CD4-positive, CD25-positive, alpha-beta regulatory T cell (primary cell): Measurements from ENCODE around the gene LYPD3. TPM values are rescaled to one million over a fixed set of nuclear protein-coding genes. Genes with fewer than 3 reads are reported as not detected.

ENCODE experiments used
- ATAC-seq, 2 donors: fragments of 150-1000 bp; cut with Tn5 transposase; one replicate each; pipeline ENCODE4 v1.10.0; 2021; ENCODE audit warnings: low read depth in 2 of 2, moderate number of reproducible peaks in 2 of 2, moderate library complexity in 1 of 2
- DNase-seq, 3 donors: peaks; one replicate each; pipeline versions ENCODE4 v3.0.0 to v3.0.0-alpha.2; 2012 to 2022; ENCODE audit warnings: mixed read lengths in 1 of 3
- H3K27ac ChIP-seq: one replicate; pipeline ENCODE4 v1.7.0; 2013; ENCODE audit warnings: mild to moderate bottlenecking, low read length; ENCODE audit not compliant: insufficient read depth, poor library complexity, severe bottlenecking
- H3K27me3 ChIP-seq: one replicate; pipeline ENCODE4 v1.7.0; 2013; ENCODE audit warnings: low read length; ENCODE audit not compliant: control insufficient read depth, insufficient read depth
- H3K36me3 ChIP-seq: one replicate; pipeline ENCODE4 v1.7.0; 2013; ENCODE audit warnings: mild to moderate bottlenecking, low read length, moderate library complexity; ENCODE audit not compliant: control insufficient read depth, insufficient read depth
- H3K4me1 ChIP-seq: 2 replicates; pipeline ENCODE4 v1.7.0; 2013; ENCODE audit warnings: mild to moderate bottlenecking, low read length; ENCODE audit not compliant: insufficient read depth, control insufficient read depth, poor library complexity, severe bottlenecking
- H3K4me3 ChIP-seq: one replicate; pipeline ENCODE4 v1.7.0; 2013; ENCODE audit warnings: low read depth, mild to moderate bottlenecking, low read length, moderate library complexity
- H3K9me3 ChIP-seq, 2 experiments: 1 replicate in 1 of 2; 2 replicates in 1 of 2; pipeline ENCODE4 v1.7.0; 2013; ENCODE audit warnings: low read length in 2 of 2, mild to moderate bottlenecking in 1 of 2, moderate library complexity in 1 of 2; ENCODE audit not compliant: control insufficient read depth in 2 of 2
- H3K27ac Mint-ChIP-seq, 3 donors: one replicate each; pipeline ENCODE4 v1.8.0; 2020 to 2022; ENCODE audit warnings: mild to moderate bottlenecking in 3 of 3, mixed read lengths in 3 of 3, moderate library complexity in 2 of 3
- H3K27me3 Mint-ChIP-seq: one replicate; pipeline ENCODE4 v1.8.0; 2022; ENCODE audit warnings: mild to moderate bottlenecking, mixed read lengths
- H3K36me3 Mint-ChIP-seq: one replicate; pipeline ENCODE4 v1.8.0; 2020; ENCODE audit warnings: mixed read lengths
- H3K4me1 Mint-ChIP-seq, 4 donors: one replicate each; pipeline ENCODE4 v1.8.0; 2020 to 2022; ENCODE audit warnings: mixed read lengths in 4 of 4, mild to moderate bottlenecking in 1 of 4
- H3K4me3 Mint-ChIP-seq, 4 donors: one replicate each; pipeline ENCODE4 v1.8.0; 2020 to 2022; ENCODE audit warnings: mild to moderate bottlenecking in 4 of 4, mixed read lengths in 4 of 4, moderate library complexity in 3 of 4
- H3K9me3 Mint-ChIP-seq, 7 donors: one replicate each; pipeline ENCODE4 v1.8.0; 2020 to 2022; ENCODE audit warnings: mixed read lengths in 7 of 7, mild to moderate bottlenecking in 3 of 7, moderate library complexity in 2 of 7
- polyA plus RNA-seq, 4 donors: library from polyadenylated mRNA; unstranded; fragments of 300-500 nt; fragmentation: Illumina TruSeq; gene quantifications; one replicate each; pipeline ENCODE4 v1.2.3, GENCODE V29; 2021
- total RNA-seq: library from RNA; stranded (reverse); gene quantifications from one replicate; pipeline ENCODE4 v1.2.3, GENCODE V29; 2022

LYPD3 gene
- total and polyA plus RNA-seq, 5 donors from 2014 or later, result 1.8 to 12.7 (median 4.5) TPM

DNA sequence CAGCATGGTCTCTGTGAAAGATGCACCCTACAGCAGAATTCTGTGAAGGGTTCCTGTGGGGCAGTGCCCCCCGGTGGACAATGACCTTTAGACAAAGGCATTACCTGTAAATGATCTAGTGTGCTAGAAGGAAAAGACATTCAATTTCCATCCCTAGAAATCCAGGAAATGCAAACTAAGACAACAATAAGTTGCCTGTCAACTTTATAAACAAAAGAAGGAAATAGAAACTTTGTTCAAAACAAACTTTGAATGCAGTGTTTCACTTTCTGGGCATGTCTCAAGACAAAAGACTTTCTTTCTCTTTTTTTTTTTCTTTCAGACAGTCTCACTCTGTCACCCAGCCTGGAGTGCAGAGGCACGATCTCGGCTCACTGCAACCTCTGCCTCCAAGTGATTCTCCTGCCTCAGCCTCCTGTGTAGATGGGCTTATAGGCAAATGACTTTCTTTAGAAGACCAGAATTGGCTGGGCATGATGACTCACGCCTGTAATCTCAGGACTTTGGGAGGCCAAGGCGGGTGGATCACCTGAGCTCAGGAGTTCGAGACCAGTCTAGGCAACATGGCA is 35.2 kb downstream of the LYPD3 start:
- DNase-seq (peak in 2 of 3 donors; percentile 18 to 20), ATAC-seq (peak in 1 of 2 donors; percentile 28)
- Histone ChIP-seq H3K4me1 (peaks cover 16% of the 10 kb centered on the region), H3K27ac (no peak overlapping the region), H3K27me3 (no peaks in the 10 kb centered on the region), H3K4me3 (no peak overlapping the region), H3K36me3 (no peaks in the 10 kb centered on the region), H3K9me3 (no peaks in the 10 kb centered on the region)
- Mint-ChIP-seq H3K9me3 (no peaks in the 10 kb centered on the region), H3K4me3 (peak overlapping the region in 1 of 4 donors; percentile 48), H3K4me1 (peaks cover 11 to 33% (median 24%) of the 10 kb centered on the region in 4 donors), H3K27me3 (no peaks in the 10 kb centered on the region), H3K36me3 (no peaks in the 10 kb centered on the region), H3K27ac (peak overlapping the region in 2 of 3 donors; percentile 38 to 41)

DNA sequence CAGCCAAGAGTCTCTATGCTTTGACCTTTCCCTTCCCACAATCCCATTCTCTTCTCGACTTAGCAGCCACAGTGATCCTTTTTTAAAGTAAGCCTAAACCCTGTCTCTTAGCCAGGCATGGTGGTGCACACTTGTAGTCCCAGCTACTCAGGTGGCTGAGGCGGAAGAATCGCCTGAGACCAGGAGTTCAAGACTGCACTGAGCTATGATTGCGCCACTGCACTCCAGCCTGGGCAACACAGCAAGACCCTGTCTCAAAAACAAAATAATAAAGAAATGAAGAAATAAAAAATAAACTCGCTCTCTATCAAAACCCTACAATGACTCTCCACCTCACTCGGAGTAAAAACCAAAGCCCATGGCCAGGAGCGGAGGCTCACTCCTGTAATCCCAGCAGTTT is 36.0 kb downstream of the LYPD3 start:
- H3K27ac ChIP-seq, result no peak overlapping the region
- no peaks in the 10 kb centered on the region for H3K9me3 ChIP-seq
- ATAC-seq (no peak), DNase-seq (no peak)
- peak overlapping the region in 1 of 3 donors; percentile 32 for H3K27ac Mint-ChIP-seq
- no peaks in the 10 kb centered on the region for H3K36me3 Mint-ChIP-seq
- no peaks in the 10 kb centered on the region for H3K27me3 ChIP-seq
- H3K27me3 Mint-ChIP-seq, result no peaks in the 10 kb centered on the region
- H3K9me3 Mint-ChIP-seq, result no peaks in the 10 kb centered on the region
- no peaks in the 10 kb centered on the region for H3K36me3 ChIP-seq
- H3K4me1 Mint-ChIP-seq, result peaks cover 11 to 34% (median 23%) of the 10 kb centered on the region in 4 donors
- peaks cover 16% of the 10 kb centered on the region for H3K4me1 ChIP-seq
- no peak overlapping the region for H3K4me3 ChIP-seq
- no peak overlapping the region for H3K4me3 Mint-ChIP-seq

DNA sequence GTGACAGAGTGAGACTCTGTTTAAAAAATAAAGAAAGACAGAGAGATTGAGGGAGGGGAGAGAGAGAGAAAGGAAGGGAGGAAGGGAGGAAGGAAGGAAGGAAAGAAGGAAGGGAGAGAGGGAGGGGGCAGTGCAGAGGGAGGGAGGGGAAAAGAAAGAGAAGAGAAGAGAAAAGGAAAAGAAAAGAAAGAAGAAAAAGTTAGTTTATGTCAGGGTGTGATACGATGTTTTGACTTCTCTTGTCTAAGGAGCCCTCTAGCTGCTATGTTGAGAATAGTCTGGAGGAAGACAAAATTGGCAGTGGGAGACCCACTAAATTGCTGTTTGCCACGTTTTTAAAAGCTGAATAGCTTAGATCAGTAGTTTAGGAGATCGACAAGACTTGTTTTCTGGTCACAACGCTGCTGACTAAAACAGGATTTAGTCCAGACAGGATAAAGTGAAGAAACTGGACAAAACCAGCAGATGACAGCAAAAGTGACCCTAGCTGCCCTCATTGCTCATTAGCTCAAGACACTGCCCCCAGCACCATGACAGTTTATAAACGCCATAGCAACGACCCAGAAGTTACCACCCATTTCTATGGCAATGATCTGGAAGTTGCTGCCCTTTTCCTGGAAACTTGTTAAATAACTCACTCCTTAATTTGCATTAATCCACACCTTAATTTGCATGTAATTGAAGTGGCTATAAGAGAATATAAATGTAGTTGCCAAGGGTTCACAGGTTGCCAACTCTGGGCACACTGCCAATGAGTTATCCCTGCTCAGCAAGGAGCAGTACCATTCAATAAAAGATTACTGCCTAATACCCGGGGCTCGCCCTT is 39.6 kb downstream of the LYPD3 start:
- no peak overlapping the region for H3K4me3 ChIP-seq
- H3K36me3 ChIP-seq, result no peaks in the 10 kb centered on the region
- DNase-seq (peak in 1 of 3 donors; percentile 23), ATAC-seq (no peak)
- peak overlapping the region; percentile 3 to 62 (median 35) for H3K27ac Mint-ChIP-seq
- peaks cover 7 to 20% (median 12%) of the 10 kb centered on the region in 4 donors for H3K4me1 Mint-ChIP-seq
- H3K9me3 ChIP-seq, result no peaks in the 10 kb centered on the region
- H3K36me3 Mint-ChIP-seq, result no peaks in the 10 kb centered on the region
- peaks cover 0 to 1% (median 0%) of the 10 kb centered on the region in 7 donors for H3K9me3 Mint-ChIP-seq
- no peak overlapping the region for H3K4me3 Mint-ChIP-seq
- H3K27ac ChIP-seq, result no peak overlapping the region
- peaks cover 4% of the 10 kb centered on the region for H3K27me3 ChIP-seq
- peaks cover 8% of the 10 kb centered on the region for H3K4me1 ChIP-seq
- H3K27me3 Mint-ChIP-seq, result no peaks in the 10 kb centered on the region

DNA sequence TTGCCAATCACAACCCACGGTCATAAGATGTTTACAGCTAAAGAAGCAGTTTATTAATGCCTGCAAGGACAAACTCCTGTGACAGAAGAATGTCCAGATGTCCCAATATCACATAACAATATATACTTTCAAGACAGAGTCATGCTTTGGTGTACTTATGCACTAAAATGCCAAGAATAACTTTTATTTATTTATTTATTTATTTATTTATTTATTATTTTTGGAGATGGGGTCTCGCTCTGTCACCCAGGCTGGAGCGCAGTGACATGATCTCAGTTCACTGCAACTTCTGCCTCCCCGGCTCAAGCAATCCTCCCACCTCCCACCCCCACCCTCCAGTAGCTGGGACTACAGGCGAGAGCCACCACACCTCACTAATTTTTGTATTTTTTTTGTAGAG is 41.6 kb downstream of the LYPD3 start:
- Mint-ChIP-seq H3K4me1 (peaks cover 0 to 12% (median 6%) of the 10 kb centered on the region in 4 donors), H3K36me3 (no peaks in the 10 kb centered on the region), H3K4me3 (no peak overlapping the region), H3K27ac (no peak overlapping the region), H3K27me3 (no peaks in the 10 kb centered on the region), H3K9me3 (peaks cover 0 to 1% (median 0%) of the 10 kb centered on the region in 7 donors)
- Histone ChIP-seq H3K4me3 (no peak overlapping the region), H3K27ac (no peak overlapping the region), H3K27me3 (peaks cover 4% of the 10 kb centered on the region), H3K36me3 (no peaks in the 10 kb centered on the region), H3K9me3 (no peaks in the 10 kb centered on the region), H3K4me1 (no peaks in the 10 kb centered on the region)
- ATAC-seq (no peak), DNase-seq (no peak)

DNA sequence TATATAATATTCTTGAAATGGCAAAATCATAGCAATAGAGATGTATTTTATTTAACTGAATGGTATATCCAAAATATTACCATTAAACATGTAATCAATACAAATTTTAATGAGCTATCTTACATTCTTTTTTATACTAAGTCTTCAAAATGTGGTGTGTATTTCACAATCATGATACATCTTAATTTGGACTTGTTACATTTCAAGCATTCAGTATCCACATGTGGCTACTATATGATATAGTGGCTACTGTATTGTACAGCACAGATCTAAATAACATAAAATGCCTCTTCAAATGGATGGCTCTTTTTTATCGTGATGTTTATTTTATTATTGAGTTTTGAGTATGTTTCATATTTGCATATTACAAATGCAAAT is 42.7 kb downstream of the LYPD3 start:
- no peak overlapping the region for H3K4me3 Mint-ChIP-seq
- no peak overlapping the region for H3K27ac ChIP-seq
- DNase-seq, result no peak
- H3K4me1 ChIP-seq, result no peaks in the 10 kb centered on the region
- H3K4me1 Mint-ChIP-seq, result peaks cover 0 to 12% (median 6%) of the 10 kb centered on the region in 4 donors
- peaks cover 4% of the 10 kb centered on the region for H3K27me3 ChIP-seq
- no peak overlapping the region for H3K4me3 ChIP-seq
- peaks cover 4% of the 10 kb centered on the region for H3K27me3 Mint-ChIP-seq
- peaks cover 0 to 1% (median 0%) of the 10 kb centered on the region in 7 donors for H3K9me3 Mint-ChIP-seq
- ATAC-seq, result no peak
- H3K36me3 ChIP-seq, result no peaks in the 10 kb centered on the region
- H3K9me3 ChIP-seq, result no peaks in the 10 kb centered on the region
- no peak overlapping the region for H3K27ac Mint-ChIP-seq
- H3K36me3 Mint-ChIP-seq, result no peaks in the 10 kb centered on the region

DNA sequence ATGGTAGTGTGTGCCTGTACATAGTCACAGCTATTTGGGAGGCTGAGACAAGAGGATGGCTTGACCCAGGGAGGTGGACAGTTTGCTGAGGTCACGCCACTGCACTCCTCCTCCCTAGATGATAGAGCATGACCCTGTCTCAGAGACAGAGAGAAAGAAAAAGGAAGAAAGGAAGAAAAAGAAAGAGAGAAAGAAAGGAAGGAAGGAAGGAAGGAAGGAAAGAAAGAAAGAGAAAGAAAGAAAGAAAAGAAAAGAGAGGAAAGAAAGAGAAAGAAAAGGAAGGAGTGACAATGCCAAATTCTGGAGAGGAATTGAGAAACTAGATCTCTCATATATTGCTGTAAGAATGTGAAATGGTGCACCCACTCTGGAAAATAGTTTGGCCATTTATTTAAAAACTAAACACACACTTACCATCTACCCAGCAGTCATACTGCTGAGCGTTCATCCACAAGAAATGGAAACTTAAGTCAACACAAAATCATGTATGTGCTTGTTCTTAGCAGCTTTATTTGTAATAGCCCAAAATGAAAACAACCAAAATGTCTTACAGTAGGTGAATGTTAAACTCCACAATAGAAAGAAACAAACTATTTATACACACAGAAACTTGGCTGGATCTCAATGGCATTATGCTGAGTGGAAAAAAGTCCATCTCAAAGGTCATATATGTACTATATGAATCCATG is 43.3 kb downstream of the LYPD3 start:
- Histone ChIP-seq H3K36me3 (no peaks in the 10 kb centered on the region), H3K9me3 (no peaks in the 10 kb centered on the region), H3K27me3 (peaks cover 4% of the 10 kb centered on the region), H3K4me1 (no peaks in the 10 kb centered on the region), H3K4me3 (no peak overlapping the region), H3K27ac (no peak overlapping the region)
- Mint-ChIP-seq H3K36me3 (no peaks in the 10 kb centered on the region), H3K27me3 (peaks cover 4% of the 10 kb centered on the region), H3K9me3 (peaks cover 0 to 1% (median 0%) of the 10 kb centered on the region in 7 donors), H3K27ac (no peak overlapping the region), H3K4me1 (peaks cover 0 to 12% (median 6%) of the 10 kb centered on the region in 4 donors), H3K4me3 (no peak overlapping the region)
- DNase-seq (no peak), ATAC-seq (no peak)

DNA sequence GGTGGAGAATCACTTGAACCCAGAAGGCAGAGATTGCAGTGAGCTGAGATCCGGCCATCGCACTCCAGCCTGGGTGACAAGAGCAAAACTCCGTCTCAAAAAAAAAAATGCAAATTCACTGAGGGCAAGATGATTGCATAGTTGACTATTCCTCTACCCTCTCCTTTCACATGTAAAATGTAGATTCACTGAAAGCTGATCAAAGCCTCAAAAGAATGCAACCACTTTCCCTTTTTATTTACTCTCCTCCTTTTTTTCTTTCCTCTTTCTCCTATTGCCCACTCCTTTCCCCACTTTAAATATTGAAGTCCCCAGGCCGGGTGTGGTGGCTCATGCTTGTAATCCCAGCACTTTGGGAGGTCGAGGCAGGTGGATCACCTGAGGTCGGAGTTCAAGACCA is 44.5 kb downstream of the LYPD3 start:
- no peaks in the 10 kb centered on the region for H3K4me1 ChIP-seq
- Mint-ChIP-seq H3K4me3 (no peak overlapping the region), H3K9me3 (peaks cover 0 to 1% (median 0%) of the 10 kb centered on the region in 7 donors), H3K27ac (no peak overlapping the region), H3K27me3 (peaks cover 4% of the 10 kb centered on the region), H3K4me1 (peaks cover 0 to 10% (median 4%) of the 10 kb centered on the region in 4 donors), H3K36me3 (no peaks in the 10 kb centered on the region)
- ATAC-seq (no peak), DNase-seq (no peak)
- H3K27me3 ChIP-seq, result peaks cover 4% of the 10 kb centered on the region
- H3K36me3 ChIP-seq, result no peaks in the 10 kb centered on the region
- H3K4me3 ChIP-seq, result no peak overlapping the region
- H3K9me3 ChIP-seq, result no peaks in the 10 kb centered on the region
- H3K27ac ChIP-seq, result no peak overlapping the region
